Activated CD4-positive, alpha-beta T cell treated with anti-CD3 and anti-CD28 coated beads for 24 hours (primary cell): ENCODE results near the gene C2orf81.
A peak's percentile ranks its signal among the peaks of the same experiment; 100 is the strongest.
"Not testable (repeated sequence)": the region's sequence is repeated elsewhere in the genome, so short reads cannot be mapped to it uniquely, and the experiment has no call there.

Experiments used
- DNase-seq, 2 donors: peaks; one replicate each; pipeline ENCODE4 v3.0.0-alpha.2; 2020; ENCODE audit warnings: low read depth in 2 of 2

C2orf81 gene

DNA sequence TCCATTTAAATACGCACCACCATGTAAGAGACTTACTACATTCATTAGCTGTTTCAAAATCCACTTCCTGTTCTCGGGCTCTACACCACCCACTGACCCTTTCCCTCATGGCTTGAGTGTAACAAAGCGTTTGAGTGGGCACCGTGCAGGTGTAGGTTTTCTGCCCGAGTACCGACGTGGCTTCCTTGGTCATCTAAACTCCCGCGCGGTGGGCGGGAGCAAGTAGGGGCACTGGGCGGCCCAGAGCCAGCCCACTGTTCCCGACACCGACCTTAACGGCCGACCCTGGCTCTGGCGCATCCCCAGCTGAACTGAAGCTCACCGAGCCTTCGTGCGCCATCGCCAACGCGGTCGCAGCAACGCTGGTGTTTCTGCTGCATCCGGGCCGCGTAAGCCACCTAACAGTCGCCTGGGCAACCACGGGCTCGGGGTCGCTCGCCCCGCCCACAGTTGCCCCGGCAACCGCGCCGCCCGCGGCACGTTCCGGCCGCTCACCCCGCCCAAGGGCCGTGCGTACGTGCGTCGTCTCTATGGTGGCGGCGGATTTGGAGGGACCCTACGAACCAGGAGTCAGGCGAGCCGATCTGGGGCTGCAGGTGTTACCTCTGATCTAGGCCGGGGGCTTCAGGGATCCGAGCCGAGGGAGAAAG lies at the start of gene C2orf81, which contains the start of gene WDR54:
Gene C2orf81, minus strand, starts transcription at position 399 of the 650 bp plus-strand sequence. Its CDS starts 59 bp downstream, at position 340.
Gene WDR54, plus strand, starts transcription at position 510 of the 650 bp plus-strand sequence. CDS start 424 bp downstream, outside the sequence.
- peak; percentile 88 to 93 for DNase-seq

DNA sequence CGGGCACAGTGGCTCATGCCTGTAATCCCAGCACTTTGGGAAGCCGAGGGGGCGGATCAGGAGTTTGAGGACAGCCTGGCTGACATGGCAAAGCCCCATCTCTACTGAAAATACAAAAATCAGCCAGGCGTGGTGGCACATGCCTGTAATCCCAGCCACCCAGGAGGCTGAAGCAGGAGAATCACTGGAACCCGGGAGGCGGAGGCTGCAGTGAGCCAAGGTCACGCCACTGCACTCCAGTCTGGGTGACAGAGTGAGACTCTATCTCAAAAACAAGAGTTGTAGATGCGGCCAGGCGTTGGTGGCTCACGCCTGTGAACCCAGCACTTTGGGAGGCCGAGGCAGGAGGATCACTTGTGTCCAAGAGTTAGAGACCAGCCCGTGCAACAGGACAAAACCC lies 49.3 kb upstream of the C2orf81 start:
- not testable (repeated sequence) for DNase-seq

GRCh38 chr2:74464406-74464805 lies 43.0 kb upstream of the C2orf81 start:
- DNase-seq, result no peak

DNA sequence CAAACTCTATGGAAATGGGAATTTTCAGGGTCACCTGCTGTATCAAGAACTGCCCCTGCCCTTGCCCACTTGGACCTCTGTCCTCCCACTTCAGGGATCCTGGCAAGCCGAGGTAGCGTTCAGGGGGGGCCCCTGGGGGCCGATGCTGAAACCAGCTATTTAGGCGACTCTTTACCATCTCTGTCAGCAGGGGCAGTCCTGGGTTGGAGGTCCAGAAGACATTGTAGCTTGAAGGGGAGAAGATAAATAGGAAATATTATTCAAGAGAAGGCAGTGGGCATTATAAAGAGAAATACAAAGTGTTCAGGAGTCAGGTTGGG lies 41.3 kb upstream of the C2orf81 start:
- no peak for DNase-seq

DNA sequence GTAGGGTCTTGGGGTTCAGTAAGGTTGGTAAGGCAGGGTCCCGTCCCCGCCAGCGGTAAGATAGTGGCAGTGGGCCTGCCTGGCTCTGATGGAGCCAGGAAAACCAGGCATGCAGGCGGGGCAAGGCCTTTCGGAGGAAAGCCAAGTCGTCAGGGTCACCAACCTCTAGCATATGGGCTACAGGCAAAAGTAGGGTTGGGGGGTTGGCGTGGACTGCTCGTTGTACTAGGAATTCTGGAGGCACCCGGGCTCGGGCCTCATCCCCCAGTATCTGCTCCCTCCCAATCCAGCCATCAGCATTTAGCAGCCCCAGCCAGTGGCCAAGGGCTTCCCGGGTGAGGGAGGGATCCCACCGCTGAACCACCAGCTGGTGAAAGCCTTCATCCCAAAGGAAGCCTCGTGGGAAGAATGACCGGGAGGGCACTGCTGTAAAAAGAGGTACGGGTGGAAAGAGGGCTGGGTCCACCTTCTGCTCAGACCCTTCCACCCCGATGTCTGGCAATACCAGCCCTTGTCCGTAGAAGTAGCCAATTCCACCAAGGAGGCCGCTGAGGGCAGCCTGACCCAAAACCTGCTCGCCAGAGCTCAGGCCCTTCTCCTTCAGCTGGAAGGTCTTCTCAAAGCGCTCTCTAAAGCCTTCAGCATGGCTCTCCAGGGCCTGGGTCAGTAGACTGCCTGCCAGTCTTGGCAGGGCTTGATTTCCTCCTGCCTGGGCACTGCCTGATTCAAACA lies 40.8 kb upstream of the C2orf81 start:
- DNase-seq, result no peak

GRCh38 chr2:74461187-74462053 lies 40.0 kb upstream of the C2orf81 start:
- DNase-seq, result no peak

GRCh38 chr2:74460187-74460586 lies 38.8 kb upstream of the C2orf81 start:
- DNase-seq, result not testable (repeated sequence)

GRCh38 chr2:74459503-74460118 lies 38.2 kb upstream of the C2orf81 start:
- DNase-seq, result not testable (repeated sequence)

GRCh38 chr2:74458938-74459363 lies 37.5 kb upstream of the C2orf81 start:
- DNase-seq, result no peak

DNA sequence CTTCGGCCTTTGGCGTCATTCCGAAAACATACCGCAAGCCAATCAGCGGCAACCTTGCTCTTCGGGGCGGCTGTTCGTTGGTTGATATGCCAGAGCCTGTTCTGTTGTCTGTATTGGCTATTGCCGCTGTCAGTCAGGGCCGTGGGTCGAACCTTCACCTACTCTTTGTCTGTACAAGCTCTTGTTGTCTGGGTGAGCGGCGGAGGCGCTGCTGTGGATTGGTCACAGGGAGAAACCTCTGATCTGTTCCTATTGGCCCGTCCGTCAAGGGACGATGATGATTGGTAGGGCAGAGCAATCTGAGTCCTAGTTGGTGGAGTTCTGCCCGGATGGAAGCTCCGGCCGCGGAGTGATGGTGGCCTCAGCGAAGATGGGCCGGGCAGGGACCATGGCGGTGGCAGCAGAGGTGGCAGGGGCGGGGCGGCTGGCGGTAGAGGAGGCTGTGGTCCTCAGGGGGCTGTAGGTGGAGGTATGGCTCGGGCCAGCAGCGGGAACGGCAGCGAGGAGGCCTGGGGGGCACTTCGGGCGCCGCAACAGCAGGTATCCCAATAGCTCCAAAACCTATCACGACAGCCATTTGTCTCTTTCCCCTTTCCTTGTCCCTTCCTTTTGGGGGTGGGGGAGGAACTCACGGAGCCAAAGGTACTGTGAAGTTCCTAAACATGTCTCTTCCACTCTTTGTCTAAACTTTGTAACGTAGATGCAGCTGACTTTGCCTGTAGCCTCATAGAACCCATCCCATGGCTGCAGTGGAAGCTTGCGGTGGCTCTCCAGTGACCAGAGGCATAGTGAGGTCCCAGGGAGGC lies 36.9 kb upstream of the C2orf81 start, which contains the start of gene WBP1:
Gene WBP1, plus strand, starts transcription at position 307 of the 806 bp plus-strand sequence. Its CDS starts 165 bp downstream, at position 472.
- peak; percentile 98 for DNase-seq

- peak; percentile 68 to 75 for DNase-seq
These were observed 36.2 kb upstream of the C2orf81 start for GRCh38 chr2:74457549-74458131.

GRCh38 chr2:74457129-74457548 lies 35.7 kb upstream of the C2orf81 start:
- no peak for DNase-seq

GRCh38 chr2:74454654-74455511 lies 33.5 kb upstream of the C2orf81 start, which contains the start of gene INO80B:
TSS of gene INO80B (plus strand) at chr2:74455087. CDS start at chr2:74455117, 30 bp downstream.
- DNase-seq, result peak; percentile 94 to 95

GRCh38 chr2:74450570-74451190 lies 29.3 kb upstream of the C2orf81 start:
- no peak for DNase-seq

DNA sequence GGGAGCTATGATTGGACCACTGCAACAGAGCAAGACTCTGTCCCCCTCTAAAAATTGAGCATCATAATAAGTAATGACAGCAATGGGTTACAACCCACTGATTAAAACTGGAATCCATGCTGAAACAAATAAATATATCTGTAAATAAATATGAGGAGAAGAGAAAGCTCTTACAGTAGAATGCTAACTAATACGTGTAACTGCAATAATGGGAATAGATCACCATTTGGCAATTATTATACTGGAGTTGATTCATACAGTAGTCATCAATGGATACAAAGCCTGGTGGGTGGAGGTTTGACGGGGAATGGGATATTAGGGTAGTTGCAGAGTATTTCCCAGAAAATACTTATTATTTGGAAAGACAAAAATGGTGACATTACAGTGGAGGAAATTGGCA lies 27.4 kb upstream of the C2orf81 start:
- no peak for DNase-seq

DNA sequence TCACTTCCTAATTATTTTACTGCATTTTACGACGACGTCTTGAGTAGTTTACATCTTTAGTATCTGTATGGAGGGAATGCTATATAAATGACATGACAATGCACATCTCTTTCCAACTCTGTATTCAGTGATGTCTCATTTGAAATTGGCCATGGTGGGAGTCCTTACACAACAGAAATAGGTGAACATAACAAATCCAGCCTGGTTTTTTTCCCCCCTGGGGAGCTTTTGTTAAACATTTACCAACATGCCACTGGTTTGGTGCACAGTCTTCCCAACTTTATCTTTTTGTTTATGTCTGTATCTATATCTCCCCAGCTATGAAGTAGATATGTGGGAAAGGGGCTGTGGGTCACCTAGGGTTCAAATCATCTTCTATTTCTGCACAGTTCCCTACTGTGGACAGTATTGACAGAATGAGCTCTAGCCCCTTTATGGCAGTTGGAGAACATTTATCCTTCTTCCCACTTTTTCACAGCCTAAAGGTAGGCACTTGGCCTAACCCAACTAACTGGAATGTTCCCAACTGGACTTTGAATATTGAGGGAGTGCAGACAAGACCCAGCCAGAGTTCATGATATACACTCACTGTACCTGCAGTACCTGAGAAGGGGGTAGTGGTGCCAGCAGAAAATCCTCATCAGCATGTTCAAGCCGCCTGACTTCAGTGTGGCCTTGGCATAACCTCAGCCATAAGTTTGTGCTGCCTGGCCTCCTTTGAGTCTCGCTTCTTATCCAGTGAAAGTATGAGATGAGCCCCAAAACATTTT lies 26.0 kb upstream of the C2orf81 start:
- no peak for DNase-seq

GRCh38 chr2:74444498-74445318 lies 23.3 kb upstream of the C2orf81 start:
- no peak for DNase-seq
